ENCODE results near the gene CHCHD3.
"Not testable (repeated sequence)": the region's sequence is repeated elsewhere in the genome, so short reads cannot be mapped to it uniquely, and the experiment has no call there.

CHCHD3 gene

GRCh38 chr7:133003052-133003910 lies 78.6 kb downstream of the CHCHD3 start:
- no peak for DNase-seq (ENCODE audit: low spot score)

GRCh38 chr7:133001727-133002126 lies 80.2 kb downstream of the CHCHD3 start:
- DNase-seq (ENCODE audit: low spot score) = no peak

GRCh38 chr7:132999845-133000244 lies 82.0 kb downstream of the CHCHD3 start:
- no peak for DNase-seq (ENCODE audit: low spot score)

GRCh38 chr7:132998763-132999162 lies 83.1 kb downstream of the CHCHD3 start:
- no peak for DNase-seq (ENCODE audit: low spot score)

GRCh38 chr7:132997505-132997904 lies 84.4 kb downstream of the CHCHD3 start:
- no peak for DNase-seq (ENCODE audit: low spot score)

- no peak for DNase-seq (ENCODE audit: low spot score)
Observed at GRCh38 chr7:132996581-132997242, 85.2 kb downstream of the CHCHD3 start.

GRCh38 chr7:132993377-132994013 lies 88.4 kb downstream of the CHCHD3 start:
- DNase-seq (ENCODE audit: low spot score) = no peak

- DNase-seq (ENCODE audit: low spot score) = peak; percentile 17
Observed at GRCh38 chr7:132991615-132992587, 90.0 kb downstream of the CHCHD3 start.

- DNase-seq (ENCODE audit: low spot score) = no peak
Observed at GRCh38 chr7:132988117-132988516, 93.8 kb downstream of the CHCHD3 start.

- no peak for DNase-seq (ENCODE audit: low spot score)
Observed at GRCh38 chr7:132980402-132980801, 101.5 kb downstream of the CHCHD3 start.

GRCh38 chr7:132979524-132979923 lies 102.4 kb downstream of the CHCHD3 start:
- no peak for DNase-seq (ENCODE audit: low spot score)

- no peak for DNase-seq (ENCODE audit: low spot score)
Observed at GRCh38 chr7:132977234-132977633, 104.7 kb downstream of the CHCHD3 start.

GRCh38 chr7:132972745-132973144 lies 109.1 kb downstream of the CHCHD3 start:
- no peak for DNase-seq (ENCODE audit: low spot score)

GRCh38 chr7:132970257-132970656 lies 111.6 kb downstream of the CHCHD3 start:
- DNase-seq (ENCODE audit: low spot score) = no peak

- no peak for DNase-seq (ENCODE audit: low spot score)
Observed at GRCh38 chr7:132969520-132969919, 112.4 kb downstream of the CHCHD3 start.

- DNase-seq (ENCODE audit: low spot score) = not testable (repeated sequence)
Observed at GRCh38 chr7:132967470-132967848, 114.4 kb downstream of the CHCHD3 start.

GRCh38 chr7:132966754-132967469 lies 115.0 kb downstream of the CHCHD3 start:
- DNase-seq (ENCODE audit: low spot score) = no peak

- no peak for DNase-seq (ENCODE audit: low spot score)
Observed at GRCh38 chr7:132965951-132966350, 115.9 kb downstream of the CHCHD3 start.

- no peak for DNase-seq (ENCODE audit: low spot score)
Observed at GRCh38 chr7:132964876-132965275, 117.0 kb downstream of the CHCHD3 start.

GRCh38 chr7:132959891-132960290 lies 122.0 kb downstream of the CHCHD3 start:
- no peak for DNase-seq (ENCODE audit: low spot score)

- no peak for DNase-seq (ENCODE audit: low spot score)
Observed at GRCh38 chr7:132956556-132956955, 125.3 kb downstream of the CHCHD3 start.
